DOHH2 (cell line): ENCODE measurements around the gene IL9.
A peak's percentile ranks its signal among the peaks of the same experiment; 100 is the strongest.

ENCODE experiments used
- H3F3A ChIP-seq: fragments of 200-600 bp; sonication (generic), shearing (Covaris generic); 2 replicates; pipeline ENCODE4 v1.6.0; 2016; ENCODE audit warnings: antibody characterized with exemption, mild to moderate bottlenecking; ENCODE audit not compliant: control insufficient read depth, insufficient read depth
- H3K27ac ChIP-seq: fragments of 200-600 bp; sonication (generic); 2 replicates; pipeline ENCODE4 v1.5.1; 2014; ENCODE audit warnings: low read depth, mild to moderate bottlenecking, low read length, moderate library complexity
- H3K27me3 ChIP-seq: fragments of 200-600 bp; sonication (generic); 2 replicates; pipeline ENCODE4 v1.6.1; 2014; ENCODE audit warnings: mild to moderate bottlenecking, low read length, mixed read lengths; ENCODE audit not compliant: control insufficient read depth
- H3K36me3 ChIP-seq: fragments of 200-600 bp; sonication (generic); 2 replicates; pipeline ENCODE4 v1.6.1; 2014; ENCODE audit warnings: mild to moderate bottlenecking, low read length, moderate library complexity, mixed read lengths; ENCODE audit not compliant: control insufficient read depth
- H3K4me1 ChIP-seq: fragments of 200-600 bp; sonication (generic); 2 replicates; pipeline ENCODE4 v1.6.1; 2014; ENCODE audit warnings: mild to moderate bottlenecking, low read length, mixed read lengths; ENCODE audit not compliant: control insufficient read depth
- H3K4me2 ChIP-seq: fragments of 200-600 bp; sonication (generic); 2 replicates; pipeline ENCODE4 v1.6.0; 2014; ENCODE audit warnings: mild to moderate bottlenecking, low read length, moderate library complexity
- H3K4me3 ChIP-seq: fragments of 200-600 bp; sonication (generic); 2 replicates; pipeline ENCODE4 v1.5.1; 2014; ENCODE audit warnings: mild to moderate bottlenecking, low read length, mixed read lengths
- H3K79me2 ChIP-seq: fragments of 200-600 bp; sonication (generic); 2 replicates; pipeline ENCODE4 v1.6.1; 2014; ENCODE audit warnings: mild to moderate bottlenecking, low read length, mixed read lengths; ENCODE audit not compliant: control insufficient read depth
- H3K9me2 ChIP-seq: fragments of 200-600 bp; sonication (generic); replicated peaks from 2 replicates; pipeline ENCODE4 v1.6.1; 2014; ENCODE audit warnings: mild to moderate bottlenecking, low read length, mixed read lengths; ENCODE audit not compliant: control insufficient read depth
- H3K9me3 ChIP-seq: fragments of 200-600 bp; sonication (generic); 2 replicates; pipeline ENCODE4 v1.6.1; 2014; ENCODE audit warnings: antibody characterized with exemption, low read length, mixed read lengths; ENCODE audit not compliant: control insufficient read depth, insufficient read depth
- H4K20me1 ChIP-seq: fragments of 200-600 bp; sonication (generic); 2 replicates; pipeline ENCODE4 v1.6.0; 2014; ENCODE audit warnings: low read depth, mild to moderate bottlenecking, antibody characterized with exemption, low read length, moderate library complexity; ENCODE audit not compliant: control insufficient read depth, insufficient read depth
- CTCF ChIP-seq: fragments of 200-600 bp; sonication (generic); IDR thresholded peaks from one replicate; pipeline ENCODE4 v1.5.1; 2014; ENCODE audit warnings: antibody characterized with exemption, mild to moderate bottlenecking, low read depth, low read length; ENCODE audit not compliant: poor library complexity, severe bottlenecking
- EZH2phosphoT487 ChIP-seq: fragments of 200-600 bp; sonication (generic); IDR thresholded peaks from 2 replicates; pipeline ENCODE4 v1.6.1; 2017; ENCODE audit warnings: borderline replicate concordance, mild to moderate bottlenecking, antibody characterized with exemption, low read length, moderate library complexity, mixed read lengths

IL9 gene

GRCh38 chr5:135895474-135896006 is at the start of gene IL9:
IL9 (minus strand) TSS chr5:135895841; CDS start chr5:135895816, 25 bp downstream.
- no peaks in the 10 kb centered on the region for H3K9me2 ChIP-seq
- no peaks in the 10 kb centered on the region for H3K4me1 ChIP-seq
- no peak within 1 kb of the TSS for H3K27ac ChIP-seq
- no peaks in the 10 kb centered on the region for H3F3A ChIP-seq
- H3K4me3 ChIP-seq, result no peak within 1 kb of the TSS
- H3K36me3 ChIP-seq, result no peaks in the 10 kb centered on the region
- no peaks in the 10 kb centered on the region for H3K79me2 ChIP-seq
- no peaks in the 10 kb centered on the region for H3K9me3 ChIP-seq
- no peaks in the 10 kb centered on the region for H4K20me1 ChIP-seq
- no peak within 1 kb of the TSS for H3K4me2 ChIP-seq
- TF ChIP-seq CTCF (no peak), EZH2phosphoT487 (no peak)
- peaks cover 46% of the 10 kb centered on the region for H3K27me3 ChIP-seq

GRCh38 chr5:135944967-135945560 is 49.4 kb upstream of the IL9 start:
- no peaks in the 10 kb centered on the region for H3F3A ChIP-seq
- H3K4me3 ChIP-seq, result no peak overlapping the region
- H3K4me1 ChIP-seq, result no peaks in the 10 kb centered on the region
- H3K79me2 ChIP-seq, result no peaks in the 10 kb centered on the region
- H3K9me3 ChIP-seq, result no peaks in the 10 kb centered on the region
- H3K9me2 ChIP-seq, result no peaks in the 10 kb centered on the region
- H3K4me2 ChIP-seq, result no peak overlapping the region
- H3K27ac ChIP-seq, result no peak overlapping the region
- TF ChIP-seq CTCF, result peak; percentile 79
- TF ChIP-seq EZH2phosphoT487, result no peak
- H3K27me3 ChIP-seq, result peaks cover 13% of the 10 kb centered on the region; the same call in 1 of the 2 replicates
- no peaks in the 10 kb centered on the region for H3K36me3 ChIP-seq
- H4K20me1 ChIP-seq, result no peaks in the 10 kb centered on the region

- H3F3A ChIP-seq, result no peaks in the 10 kb centered on the region
- H3K79me2 ChIP-seq, result no peaks in the 10 kb centered on the region
- H3K9me3 ChIP-seq, result no peaks in the 10 kb centered on the region
- peaks cover 13% of the 10 kb centered on the region; the same call in 1 of the 2 replicates for H3K27me3 ChIP-seq
- H3K9me2 ChIP-seq, result no peaks in the 10 kb centered on the region
- TF ChIP-seq CTCF (no peak), EZH2phosphoT487 (no peak)
- no peaks in the 10 kb centered on the region for H3K4me1 ChIP-seq
- H3K4me3 ChIP-seq, result no peak overlapping the region
- no peak overlapping the region for H3K27ac ChIP-seq
- no peak overlapping the region for H3K4me2 ChIP-seq
- no peaks in the 10 kb centered on the region for H3K36me3 ChIP-seq
- no peaks in the 10 kb centered on the region for H4K20me1 ChIP-seq
Measured at GRCh38 chr5:135944564-135944963, 48.9 kb upstream of the IL9 start.
